PFSK-1 (cell line): ENCODE data around the gene KCNIP1.

Experiments used
- FOXP2 ChIP-seq: optimal IDR thresholded peaks from 2 replicates; pipeline ENCODE3; 2011; ENCODE audit warnings: borderline replicate concordance, control low read depth, inconsistent platforms; ENCODE audit not compliant: insufficient read depth; ENCODE audit errors: extremely low read length, extremely low read depth
- POLR2AphosphoS5 ChIP-seq: IDR thresholded peaks from 2 replicates; pipeline ENCODE4 v1.6.1; 2012; ENCODE audit warnings: low read depth, mild to moderate bottlenecking, control low read depth, low read length, moderate library complexity
- SIN3A ChIP-seq: IDR thresholded peaks from 2 replicates; pipeline ENCODE4 v1.6.1; 2012; ENCODE audit warnings: mild to moderate bottlenecking, low read length, moderate library complexity, borderline replicate concordance; ENCODE audit not compliant: insufficient read depth
- TAF1 ChIP-seq: IDR thresholded peaks from 2 replicates; pipeline ENCODE4 v1.6.1; 2012; ENCODE audit warnings: low read length, control low read depth, borderline replicate concordance; ENCODE audit not compliant: insufficient read depth
- TF ChIP-seq, protein P1 (sequence below), 2 experiments: IDR thresholded peaks; 2 replicates each; pipeline versions ENCODE4 v1.6.1 to v1.8.0; 2011 to 2012; ENCODE audit warnings: low read depth in 2 of 2, low read length in 2 of 2, control low read depth in 1 of 2, inconsistent platforms in 1 of 2, mild to moderate bottlenecking in 1 of 2, moderate library complexity in 1 of 2; ENCODE audit not compliant: insufficient read depth in 1 of 2

- TF ChIP-seq POLR2AphosphoS5 (no peak), TAF1 (no peak), SIN3A (no peak), FOXP2 (no peak)
- TF ChIP-seq, protein P1, sequence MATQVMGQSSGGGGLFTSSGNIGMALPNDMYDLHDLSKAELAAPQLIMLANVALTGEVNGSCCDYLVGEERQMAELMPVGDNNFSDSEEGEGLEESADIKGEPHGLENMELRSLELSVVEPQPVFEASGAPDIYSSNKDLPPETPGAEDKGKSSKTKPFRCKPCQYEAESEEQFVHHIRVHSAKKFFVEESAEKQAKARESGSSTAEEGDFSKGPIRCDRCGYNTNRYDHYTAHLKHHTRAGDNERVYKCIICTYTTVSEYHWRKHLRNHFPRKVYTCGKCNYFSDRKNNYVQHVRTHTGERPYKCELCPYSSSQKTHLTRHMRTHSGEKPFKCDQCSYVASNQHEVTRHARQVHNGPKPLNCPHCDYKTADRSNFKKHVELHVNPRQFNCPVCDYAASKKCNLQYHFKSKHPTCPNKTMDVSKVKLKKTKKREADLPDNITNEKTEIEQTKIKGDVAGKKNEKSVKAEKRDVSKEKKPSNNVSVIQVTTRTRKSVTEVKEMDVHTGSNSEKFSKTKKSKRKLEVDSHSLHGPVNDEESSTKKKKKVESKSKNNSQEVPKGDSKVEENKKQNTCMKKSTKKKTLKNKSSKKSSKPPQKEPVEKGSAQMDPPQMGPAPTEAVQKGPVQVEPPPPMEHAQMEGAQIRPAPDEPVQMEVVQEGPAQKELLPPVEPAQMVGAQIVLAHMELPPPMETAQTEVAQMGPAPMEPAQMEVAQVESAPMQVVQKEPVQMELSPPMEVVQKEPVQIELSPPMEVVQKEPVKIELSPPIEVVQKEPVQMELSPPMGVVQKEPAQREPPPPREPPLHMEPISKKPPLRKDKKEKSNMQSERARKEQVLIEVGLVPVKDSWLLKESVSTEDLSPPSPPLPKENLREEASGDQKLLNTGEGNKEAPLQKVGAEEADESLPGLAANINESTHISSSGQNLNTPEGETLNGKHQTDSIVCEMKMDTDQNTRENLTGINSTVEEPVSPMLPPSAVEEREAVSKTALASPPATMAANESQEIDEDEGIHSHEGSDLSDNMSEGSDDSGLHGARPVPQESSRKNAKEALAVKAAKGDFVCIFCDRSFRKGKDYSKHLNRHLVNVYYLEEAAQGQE (IDR thresholded peaks at IDR 0.05; ENCODE audit: insufficient read depth in 1 of 2, low read depth in 2 of 2, low read length in 2 of 2): no peak
Observed at GRCh38 chr5:170761708-170762066, 257.9 kb downstream of the KCNIP1 start.
